Mammary epithelial cell (primary cell): Measurements from ENCODE around the gene DTNB.

Source experiments
- CTCF ChIP-seq, 2 donors: IDR thresholded peaks in 1 of 2; conservative IDR thresholded peaks in 1 of 2; 2 replicates each; pipeline ENCODE4 v1.5.1; 2011 to 2012; ENCODE audit warnings: inconsistent platforms in 2 of 2, low read length in 2 of 2, mild to moderate bottlenecking in 2 of 2, control low read depth in 1 of 2, low read depth in 1 of 2; ENCODE audit not compliant: insufficient read depth in 1 of 2; ENCODE audit errors: extremely low read depth in 1 of 2
- EZH2 ChIP-seq: IDR thresholded peaks from 2 replicates; pipeline ENCODE4 v1.6.1; 2012; ENCODE audit warnings: low read length, inconsistent platforms, borderline replicate concordance

- TF ChIP-seq EZH2 (no peak), CTCF (conservative IDR thresholded peaks at IDR 0.05 in 1 of 2, IDR thresholded peaks at IDR 0.05 in 1 of 2; ENCODE audit: extremely low read depth in 1 of 2, insufficient read depth in 1 of 2, low read depth in 1 of 2, low read length in 2 of 2) (no peak)
Measured at GRCh38 chr2:25328152-25329085, 345.0 kb downstream of the DTNB start.
